T-cell (primary cell): ENCODE results near the gene NPL. TPM values are rescaled to one million over a fixed set of nuclear protein-coding genes. Genes with fewer than 3 reads are reported as not detected.

Experiments used
- ATAC-seq, 4 experiments: fragments of 200-7000 bp in 3 of 4; fragments of 150-1000 bp in 1 of 4; cut with Tn5 transposase; replicated peaks in 1 of 4; 1 replicate in 3 of 4; 2 replicates in 1 of 4; pipeline ENCODE4 v1.10.0; 2021; ENCODE audit warnings: moderate library complexity in 3 of 4, mild to moderate bottlenecking in 2 of 4, moderate number of reproducible peaks in 1 of 4
- CTCF ChIA-PET, 2 donors: fragments of 300-600 bp; sonication (Branson Sonifier 250); formaldehyde crosslinking; loops; one replicate each; lab custom pipeline; 2022; ENCODE audit warnings: antibody characterized with exemption in 2 of 2; lab: Charles Lee
- POLR2A ChIA-PET, 2 donors: fragments of 300-600 bp; sonication (Branson Sonifier 250); formaldehyde crosslinking; loops; one replicate each; lab custom pipeline; 2022; ENCODE audit warnings: antibody characterized with exemption in 2 of 2; lab: Charles Lee
- DNase-seq, 35 experiments: peaks; one replicate each; pipeline versions ENCODE4 v3.0.0 to v3.0.0-alpha.2; 2013 to 2023
- H3K27ac ChIP-seq: one replicate; pipeline ENCODE4 v1.5.1; 2013; ENCODE audit warnings: low read length
- H3K27me3 ChIP-seq, 2 experiments: replicated peaks in 1 of 2; 1 replicate in 1 of 2; 2 replicates in 1 of 2; pipeline versions ENCODE4 v1.6.1 to v1.7.0; 2013; ENCODE audit warnings: low read length in 1 of 2, mixed read lengths in 1 of 2; ENCODE audit not compliant: control insufficient read depth in 2 of 2, insufficient read depth in 2 of 2; ENCODE audit errors: extremely low read depth in 1 of 2
- H3K36me3 ChIP-seq, 2 donors: 1 replicate in 1 of 2; 2 replicates in 1 of 2; pipeline versions ENCODE4 v1.6.1 to v1.7.0; 2013; ENCODE audit warnings: low read length in 1 of 2; ENCODE audit not compliant: control insufficient read depth in 2 of 2, insufficient read depth in 1 of 2; ENCODE audit errors: extremely low read depth in 1 of 2
- H3K4me1 ChIP-seq, 2 experiments: 1 replicate in 1 of 2; 2 replicates in 1 of 2; pipeline versions ENCODE4 v1.6.1 to v1.7.0; 2013; ENCODE audit warnings: low read length in 2 of 2, mixed read lengths in 1 of 2; ENCODE audit not compliant: insufficient read depth in 2 of 2, control insufficient read depth in 1 of 2; ENCODE audit errors: extremely low read depth in 1 of 2
- H3K4me3 ChIP-seq, 2 donors: 1 replicate in 1 of 2; 2 replicates in 1 of 2; pipeline versions ENCODE4 v1.5.1 to v1.7.0; 2013; ENCODE audit warnings: mild to moderate bottlenecking in 2 of 2, low read length in 1 of 2, moderate library complexity in 1 of 2; ENCODE audit not compliant: control insufficient read depth in 1 of 2; ENCODE audit errors: extremely low read depth in 1 of 2
- H3K9me3 ChIP-seq: 2 replicates; pipeline ENCODE4 v1.7.0; 2013
- H3K27ac Mint-ChIP-seq, 2 donors: one replicate each; pipeline ENCODE4 v1.8.0; 2020 to 2021; ENCODE audit warnings: mild to moderate bottlenecking in 2 of 2, mixed read lengths in 2 of 2
- H3K27me3 Mint-ChIP-seq, 2 donors: one replicate each; pipeline ENCODE4 v1.8.0; 2021 to 2022; ENCODE audit warnings: mixed read lengths in 2 of 2
- H3K36me3 Mint-ChIP-seq: one replicate; pipeline ENCODE4 v1.8.0; 2021; ENCODE audit warnings: mixed read lengths
- H3K4me1 Mint-ChIP-seq, 3 donors: one replicate each; pipeline ENCODE4 v1.8.0; 2020 to 2022; ENCODE audit warnings: mixed read lengths in 3 of 3, mild to moderate bottlenecking in 1 of 3
- H3K4me3 Mint-ChIP-seq, 3 donors: one replicate each; pipeline ENCODE4 v1.8.0; 2020 to 2022; ENCODE audit warnings: mild to moderate bottlenecking in 3 of 3, mixed read lengths in 3 of 3, moderate library complexity in 3 of 3
- H3K9me3 Mint-ChIP-seq, 3 donors: one replicate each; pipeline ENCODE4 v1.8.0; 2020 to 2022; ENCODE audit warnings: mixed read lengths in 3 of 3
- WGBS: methylation state at CpG from one replicate; pipeline ENCODE4 v1.1.5; 2013; ENCODE audit warnings: missing lambda C conversion rate; ENCODE audit not compliant: insufficient coverage; 5-methylcytosine and 5-hydroxymethylcytosine counted together
- total RNA-seq, 35 experiments: library from RNA in 6 of 35; stranded (reverse) in 6 of 35; fragments of 120-200 nt in 1 of 35; gene quantifications; one replicate each; pipeline versions ENCODE4 v1.2.1 to v1.2.4 and lab custom pipeline; 2013 to 2026

Gene NPL
- total RNA-seq, 5 donors from 2014 or later (not counting 1 experiment from before 2014, with no cell fraction given): 2.5 to 5.4 (median 4.2) TPM

DNA sequence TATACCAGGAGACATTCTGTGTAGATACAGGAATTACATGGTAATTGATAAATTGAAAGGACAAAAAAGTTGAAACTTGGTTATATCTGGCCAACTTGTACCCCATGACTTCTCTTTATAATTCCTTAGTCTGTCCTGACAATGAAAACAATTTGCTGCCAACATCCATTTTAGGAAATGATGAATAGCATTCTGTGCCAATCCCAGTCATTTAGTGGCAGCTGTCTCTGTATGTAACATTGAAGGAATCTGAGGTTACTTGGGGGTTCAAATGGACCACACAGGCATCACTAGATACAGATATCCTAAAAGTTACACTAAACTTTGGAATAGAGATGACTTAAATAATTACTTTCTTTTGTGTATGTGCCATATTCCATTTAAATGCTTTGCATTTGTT is 87.8 kb downstream of the NPL start:
- H3K27ac ChIP-seq: no peak overlapping the region
- no peaks in the 10 kb centered on the region for H3K27me3 Mint-ChIP-seq
- H3K9me3 ChIP-seq: no peaks in the 10 kb centered on the region
- H3K27me3 ChIP-seq: no peaks in the 10 kb centered on the region
- H3K4me3 Mint-ChIP-seq: no peak overlapping the region
- peaks cover 5 to 98% of the 10 kb centered on the region in 2 donors for H3K36me3 ChIP-seq
- H3K4me1 ChIP-seq: no peaks in the 10 kb centered on the region
- POLR2A ChIA-PET: no interaction called here
- peaks cover 85% of the 10 kb centered on the region for H3K36me3 Mint-ChIP-seq
- ATAC-seq (no peak), DNase-seq (no peak)
- H3K4me1 Mint-ChIP-seq: peaks cover 4 to 20% (median 7%) of the 10 kb centered on the region in 3 donors
- no peaks in the 10 kb centered on the region for H3K9me3 Mint-ChIP-seq
- no peak overlapping the region for H3K4me3 ChIP-seq
- H3K27ac Mint-ChIP-seq: peak overlapping the region in 1 of 2 donors; percentile 55
- CTCF ChIA-PET: no interaction called here

DNA sequence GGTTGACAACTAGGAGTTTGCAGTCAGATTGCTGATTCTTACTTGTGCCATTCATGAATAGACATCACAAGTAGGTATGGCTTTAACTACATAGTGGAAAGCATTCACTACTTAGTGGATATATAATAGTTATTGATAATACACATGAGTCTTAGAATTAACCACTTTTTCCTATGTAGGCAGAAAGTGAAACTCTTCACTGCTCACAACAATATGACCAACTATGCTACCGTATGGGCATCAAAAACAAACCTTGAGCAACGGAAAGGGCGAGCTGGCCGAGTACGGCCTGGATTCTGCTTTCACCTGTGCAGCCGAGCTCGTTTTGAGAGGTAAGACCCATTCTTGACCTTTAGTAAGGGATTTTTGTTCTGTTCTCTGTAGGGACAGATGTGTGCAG is 88.3 kb downstream of the NPL start:
- H3K36me3 ChIP-seq: peaks cover 5 to 97% of the 10 kb centered on the region in 2 donors
- Mint-ChIP-seq H3K9me3 (no peaks in the 10 kb centered on the region), H3K4me3 (no peak overlapping the region), H3K36me3 (peaks cover 85% of the 10 kb centered on the region), H3K27me3 (no peaks in the 10 kb centered on the region), H3K4me1 (peaks cover 4 to 18% (median 7%) of the 10 kb centered on the region in 3 donors), H3K27ac (peak overlapping the region in 1 of 2 donors; percentile 45)
- 71% methylated on average over 7 of the region's 7 CpGs for WGBS
- ChIA-PET CTCF (interaction anchor here in 1 of 2 donors (0.6 kb wide), 1 partner anchor 24 kb away, joined by 4 read pairs; no protein-coding TSS in a partner anchor), POLR2A (no interaction called here)
- ATAC-seq (no peak), DNase-seq (no peak)
- no peak overlapping the region for H3K27ac ChIP-seq
- no peaks in the 10 kb centered on the region for H3K4me1 ChIP-seq
- no peaks in the 10 kb centered on the region for H3K27me3 ChIP-seq
- H3K9me3 ChIP-seq: no peaks in the 10 kb centered on the region
- no peak overlapping the region for H3K4me3 ChIP-seq

Other genes with a start within 250 kb of the NPL start
- gene RNASEL, start 200.5 kb upstream of the NPL start, total RNA-seq: 10 to 100 TPM; 10.5 to 20.8 (median 18.7) TPM
- gene RGS16, start 185.4 kb upstream of the NPL start, total RNA-seq: 10 to 100 TPM in 1 of 5 donors, 1 to 10 TPM in 4; 2.9 to 15.6 (median 4.6) TPM
- gene RGS8, start 105.2 kb upstream of the NPL start, total RNA-seq: not detected
- 100 to 1,000 TPM; 180 to 264 (median 193) TPM for gene DHX9, start 49.6 kb downstream of the NPL start, total RNA-seq
- not detected for gene SHCBP1L, start 163.4 kb downstream of the NPL start, total RNA-seq
- 1 to 10 TPM in 3 of 5 donors, under 1 TPM in 2; 0.30 to 3.1 (median 2.1) TPM for gene LAMC1, start 233.6 kb downstream of the NPL start, total RNA-seq